HCT116 (cell line): ENCODE data around the gene ZNF8.

Experiments used
- CTCF ChIP-seq, 3 experiments: fragments of 200-600 bp in 1 of 3; sonication (generic) in 1 of 3; IDR thresholded peaks in 2 of 3; conservative IDR thresholded peaks in 1 of 3; 2 replicates each; pipeline ENCODE4 v1.5.1; 2012 to 2017; ENCODE audit warnings: low read depth in 2 of 3, low read length in 2 of 3, antibody characterized with exemption in 1 of 3, borderline replicate concordance in 1 of 3, control low read depth in 1 of 3, mild to moderate bottlenecking in 1 of 3, mixed read lengths in 1 of 3, mixed run types in 1 of 3, moderate library complexity in 1 of 3; ENCODE audit not compliant: insufficient read depth in 1 of 3
- MAX ChIP-seq: IDR thresholded peaks from 2 replicates; pipeline ENCODE4 v1.6.1; 2012
- POLR2A ChIP-seq: IDR thresholded peaks from 2 replicates; pipeline ENCODE4 v1.7.0; 2011; ENCODE audit warnings: borderline replicate concordance; ENCODE audit not compliant: insufficient read depth, insufficient read length; ENCODE audit errors: extremely low read depth
- POLR2AphosphoS5 ChIP-seq: IDR thresholded peaks from 2 replicates; pipeline ENCODE4 v1.6.1; 2011; ENCODE audit warnings: mild to moderate bottlenecking, low read depth, low read length, moderate library complexity
- YY1 ChIP-seq: IDR thresholded peaks from 2 replicates; pipeline ENCODE4 v1.6.1; 2011; ENCODE audit warnings: low read length, low read depth, moderate library complexity, mild to moderate bottlenecking; ENCODE audit not compliant: insufficient replicate concordance; ENCODE audit errors: extremely low read depth

GRCh38 chr19:58262922-58263296 is 15.8 kb upstream of the ZNF8 start:
- no peak for TF ChIP-seq CTCF (IDR thresholded peaks at IDR 0.05 in 2 of 3, conservative IDR thresholded peaks at IDR 0.05 in 1 of 3; ENCODE audit: borderline replicate concordance in 1 of 3, insufficient read depth in 1 of 3, low read depth in 2 of 3, low read length in 2 of 3)
- TF ChIP-seq MAX: no peak
- TF ChIP-seq POLR2A: no peak
- no peak for TF ChIP-seq YY1
- no peak for TF ChIP-seq POLR2AphosphoS5
